Pancreas (tissue), 10 donors: ENCODE measurements around the gene HIRA. TPM values are rescaled to one million over a fixed set of nuclear protein-coding genes. Genes with fewer than 3 reads are reported as not detected.
"Not testable (repeated sequence)": the region's sequence is repeated elsewhere in the genome, so short reads cannot be mapped to it uniquely, and the experiment has no call there.

Experiments used
- ATAC-seq, 4 donors: fragments of 200-7000 bp; cut with Tn5 transposase; one replicate each; pipeline versions ENCODE4 v1.8.0 to v1.9.1; 2020; ENCODE audit warnings: mild to moderate bottlenecking in 4 of 4, moderate library complexity in 4 of 4
- DNase-seq, 6 donors: peaks; one replicate each; pipeline ENCODE4 v3.0.0-alpha.2; 2020
- FAIRE-seq: peaks from 2 replicates; lab custom pipeline; 2012; peaks lifted over from hg19 to GRCh38; lab: Jason Lieb, UNC
- H3K27ac ChIP-seq, 4 donors: fragments of 200-600 bp; sonication (generic); 1 replicate in 3 of 4; 2 replicates in 1 of 4; pipeline versions ENCODE4 v1.5.0 to v1.8.0; 2020
- H3K27me3 ChIP-seq, 4 donors: fragments of 200-600 bp; one replicate each; pipeline ENCODE4 v1.8.0; 2021
- H3K36me3 ChIP-seq, 3 donors: fragments of 200-600 bp; sonication (generic) in 1 of 3; one replicate each; pipeline versions ENCODE4 v1.5.0 to v1.8.0; 2020 to 2021
- H3K4me1 ChIP-seq, 3 donors: fragments of 200-600 bp; one replicate each; pipeline ENCODE4 v1.8.0; 2021
- H3K4me3 ChIP-seq, 4 donors: fragments of 200-600 bp; sonication (generic) in 2 of 4; one replicate each; pipeline versions ENCODE4 v1.5.0 to v1.8.0; 2020 to 2021
- H3K9me3 ChIP-seq, 4 donors: fragments of 200-600 bp; one replicate each; pipeline ENCODE4 v1.8.0; 2021
- CTCF ChIP-seq, 4 donors: fragments of 200-600 bp; sonication (generic) in 3 of 4; IDR thresholded peaks; one replicate each; pipeline versions ENCODE4 v1.5.0 to v1.8.0; 2021; ENCODE audit warnings: antibody characterized with exemption in 4 of 4
- WGBS, 2 donors: extraction: QIAGEN DNeasy Blood & Tissue Kit; methylation state at CpG; one replicate each; pipeline ENCODE4 v1.1.7; 2013; 5-methylcytosine and 5-hydroxymethylcytosine counted together
- intact Hi-C, 3 donors: fragments of 100-400 bp; cut with DNase I; formaldehyde crosslinking; loops; one replicate each; pipeline versions ENCODE4 v1.11.1 to v1.14.2; 2022
- polyA plus RNA-seq, 2 donors: library from polyadenylated mRNA; stranded (reverse); fragments of 200-250 nt; gene quantifications; one replicate each; pipeline ENCODE4 v1.2.3, GENCODE V29; 2013
- total RNA-seq, 6 donors: library from RNA; stranded (reverse); fragmentation: NEBNext Ultra II Directional in 4 of 6; extraction: Animal tissue kit (Norgen Biotek cat#: 25700) in 4 of 6; gene quantifications; one replicate each; pipeline versions ENCODE4 v1.2.1 to v1.2.4, GENCODE V29; 2021 to 2023
- donor health status: healthy with polysubstance abuse.
- donor health status: DM: no; HTN: no; CAD: no; lungs with moderate emphysema.
- donor health status: DM: no; HTN: no; CAD: no.
- donor health status: control.
- donor health status: control.
- donor health status: Bipolar disorder and iron deficiency.
- donor health status: DM: yes; HTN: yes; CAD: no.
- donor health status: DM: no; HTN: no; CAD: no.
- donor health status: DM: no; HTN: no; CAD: no.
- donor health status: DM: yes; HTN: yes; CAD: no.

Gene HIRA
- total and polyA plus RNA-seq, 8 donors: 6.1 to 14.6 (median 9.5) TPM

GRCh38 chr22:19367763-19368367 lies 63.7 kb downstream of the HIRA start:
- Histone ChIP-seq H3K4me1 (no peaks in the 10 kb centered on the region), H3K4me3 (no peak overlapping the region), H3K27me3 (no peaks in the 10 kb centered on the region), H3K9me3 (no peaks in the 10 kb centered on the region), H3K27ac (no peak overlapping the region), H3K36me3 (peaks cover 0 to 11% (median 0%) of the 10 kb centered on the region in 3 donors)
- DNase-seq (no peak), ATAC-seq (no peak), FAIRE-seq (no peak)
- 93 to 98% methylated on average over 3 of the region's 3 CpGs for WGBS, 2 donors
- intact Hi-C loops: no loop called here
- no peak for TF ChIP-seq CTCF (IDR thresholded peaks at IDR 0.05)

- H3K27me3 ChIP-seq, FAIRE-seq, H3K27ac ChIP-seq, H3K4me3 ChIP-seq, H3K4me1 ChIP-seq, intact Hi-C loops, DNase-seq, H3K9me3 ChIP-seq, ATAC-seq: not testable (repeated sequence)
- peaks cover 0 to 40% (median 9%) of the 10 kb centered on the region in 3 donors for H3K36me3 ChIP-seq
- 94 to 96% methylated on average over 7 of the region's 7 CpGs for WGBS, 2 donors
Observed at GRCh38 chr22:19363541-19363940, 68.0 kb downstream of the HIRA start.

GRCh38 chr22:19361501-19362103 lies 69.9 kb downstream of the HIRA start:
- no peak for FAIRE-seq
- intact Hi-C loops: no loop called here
- H3K27ac ChIP-seq: no peak overlapping the region
- no peaks in the 10 kb centered on the region for H3K4me1 ChIP-seq
- no peak for DNase-seq
- WGBS, 2 donors: 89 to 93% methylated on average over 7 of the region's 7 CpGs
- no peak for TF ChIP-seq CTCF (IDR thresholded peaks at IDR 0.05)
- no peaks in the 10 kb centered on the region for H3K27me3 ChIP-seq
- no peak overlapping the region for H3K4me3 ChIP-seq
- ATAC-seq: no peak
- no peaks in the 10 kb centered on the region for H3K9me3 ChIP-seq
- H3K36me3 ChIP-seq: peaks cover 0 to 51% (median 9%) of the 10 kb centered on the region in 3 donors

- DNase-seq (no peak), ATAC-seq (no peak), FAIRE-seq (no peak)
- Histone ChIP-seq H3K4me3 (no peak overlapping the region), H3K27me3 (no peaks in the 10 kb centered on the region), H3K27ac (no peak overlapping the region), H3K9me3 (no peaks in the 10 kb centered on the region), H3K4me1 (no peaks in the 10 kb centered on the region), H3K36me3 (peaks cover 0 to 58% (median 9%) of the 10 kb centered on the region in 3 donors)
- TF ChIP-seq CTCF (IDR thresholded peaks at IDR 0.05): no peak
- WGBS, 2 donors: 92 to 98% methylated on average over 2 of the region's 2 CpGs
- intact Hi-C loops: no loop called here
Observed at GRCh38 chr22:19360862-19361261, 70.7 kb downstream of the HIRA start.

DNA sequence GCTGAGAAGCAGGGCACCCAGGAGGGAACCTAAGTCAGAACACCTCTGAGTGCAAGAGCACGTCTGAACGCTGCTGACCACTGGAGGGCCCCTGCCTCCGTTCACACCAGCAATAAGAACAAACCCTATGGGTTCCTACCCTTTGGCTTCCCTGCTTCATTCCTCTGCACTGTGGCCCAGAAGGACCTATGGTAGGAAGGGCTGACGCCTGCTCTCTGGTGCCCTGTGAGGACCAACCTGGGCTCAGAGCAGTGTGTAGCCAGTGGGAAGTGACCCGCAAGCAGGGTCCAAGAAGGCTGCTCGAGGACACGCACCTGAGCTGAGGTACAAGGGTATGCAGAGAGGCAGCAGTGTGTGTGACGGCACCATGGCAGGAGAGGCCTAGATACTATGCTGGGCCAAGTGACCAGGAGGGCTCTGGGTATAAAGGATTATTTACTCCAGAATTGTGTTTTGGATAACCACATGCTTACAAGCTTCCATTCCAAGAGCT lies 71.2 kb downstream of the HIRA start:
- H3K36me3 ChIP-seq: peaks cover 0 to 63% (median 14%) of the 10 kb centered on the region in 3 donors
- no peaks in the 10 kb centered on the region for H3K4me1 ChIP-seq
- TF ChIP-seq CTCF (IDR thresholded peaks at IDR 0.05): no peak
- no peaks in the 10 kb centered on the region for H3K27me3 ChIP-seq
- no peaks in the 10 kb centered on the region for H3K9me3 ChIP-seq
- WGBS, 2 donors: 91 to 92% methylated on average over 8 of the region's 8 CpGs
- ATAC-seq (no peak), FAIRE-seq (no peak), DNase-seq (no peak)
- intact Hi-C loops: no loop called here
- H3K4me3 ChIP-seq: no peak overlapping the region
- H3K27ac ChIP-seq: no peak overlapping the region
